Right lobe of liver (tissue), 4 donors: Measurements from ENCODE around the gene MDM2.

Experiments
- POLR2A ChIP-seq: fragments of 450-650 bp; IDR thresholded peaks from one replicate; pipeline ENCODE4 v1.6.1; 2017; ENCODE audit warnings: antibody characterized with exemption, mild to moderate bottlenecking
- TF ChIP-seq, protein P1 (sequence below), 4 donors: fragments of 200-600 bp in 3 of 4; fragments of 450-650 bp in 1 of 4; IDR thresholded peaks; one replicate each; pipeline versions ENCODE4 v1.5.1 to v1.8.0; 2016 to 2022; ENCODE audit warnings: antibody characterized with exemption in 4 of 4, mild to moderate bottlenecking in 2 of 4
- donor health status: DM: no; HTN: no; CAD: no.
- donor health status: DM: no; HTN: no; CAD: no.
- donor health status: DM: no; HTN: yes; CAD: no.

DNA sequence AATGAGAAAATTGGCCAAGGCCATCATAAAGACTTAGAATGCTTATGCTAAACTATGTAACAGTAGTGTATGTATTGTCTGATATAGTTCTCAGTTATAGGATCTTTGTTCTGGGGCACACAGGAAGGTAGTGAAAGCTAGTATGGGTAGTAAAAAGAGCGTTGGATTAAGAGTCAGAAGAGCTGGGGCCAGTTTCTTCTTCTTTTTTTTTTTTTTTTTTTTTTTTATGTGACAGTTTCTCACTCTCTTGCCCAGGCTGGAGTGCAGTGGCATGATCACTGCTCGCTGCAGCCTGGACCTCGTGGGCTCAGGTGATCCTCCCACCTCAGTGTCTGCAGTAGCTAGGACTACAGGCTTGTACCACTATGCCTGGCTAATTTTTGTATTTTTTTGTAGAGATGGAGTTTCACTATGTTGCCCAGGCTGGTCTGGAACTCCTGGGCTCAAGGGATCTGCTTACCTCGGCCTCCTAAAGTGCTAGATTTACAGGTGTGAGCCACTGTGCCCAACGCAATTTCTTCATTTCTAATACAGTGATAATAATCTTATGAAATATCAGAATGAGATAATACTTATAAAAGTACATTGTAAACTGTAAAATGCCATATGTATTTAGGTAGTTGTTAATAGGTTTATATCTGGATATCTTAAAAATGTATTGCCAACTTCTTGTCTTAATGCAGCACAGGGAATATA lies 7.4 kb downstream of the MDM2 start:
- no peak for TF ChIP-seq POLR2A
- TF ChIP-seq, protein P1, sequence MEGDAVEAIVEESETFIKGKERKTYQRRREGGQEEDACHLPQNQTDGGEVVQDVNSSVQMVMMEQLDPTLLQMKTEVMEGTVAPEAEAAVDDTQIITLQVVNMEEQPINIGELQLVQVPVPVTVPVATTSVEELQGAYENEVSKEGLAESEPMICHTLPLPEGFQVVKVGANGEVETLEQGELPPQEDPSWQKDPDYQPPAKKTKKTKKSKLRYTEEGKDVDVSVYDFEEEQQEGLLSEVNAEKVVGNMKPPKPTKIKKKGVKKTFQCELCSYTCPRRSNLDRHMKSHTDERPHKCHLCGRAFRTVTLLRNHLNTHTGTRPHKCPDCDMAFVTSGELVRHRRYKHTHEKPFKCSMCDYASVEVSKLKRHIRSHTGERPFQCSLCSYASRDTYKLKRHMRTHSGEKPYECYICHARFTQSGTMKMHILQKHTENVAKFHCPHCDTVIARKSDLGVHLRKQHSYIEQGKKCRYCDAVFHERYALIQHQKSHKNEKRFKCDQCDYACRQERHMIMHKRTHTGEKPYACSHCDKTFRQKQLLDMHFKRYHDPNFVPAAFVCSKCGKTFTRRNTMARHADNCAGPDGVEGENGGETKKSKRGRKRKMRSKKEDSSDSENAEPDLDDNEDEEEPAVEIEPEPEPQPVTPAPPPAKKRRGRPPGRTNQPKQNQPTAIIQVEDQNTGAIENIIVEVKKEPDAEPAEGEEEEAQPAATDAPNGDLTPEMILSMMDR (IDR thresholded peaks at IDR 0.05) = no peak
